Neural progenitor cell (in vitro differentiated cells): ENCODE results near the gene BRINP1. TPM values are rescaled to one million over a fixed set of nuclear protein-coding genes. Genes with fewer than 3 reads are reported as not detected.
A peak's percentile ranks its signal among the peaks of the same experiment; 100 is the strongest.

Source experiments
- DNase-seq: peaks from one replicate; pipeline ENCODE4 v3.0.0-alpha.2; 2016; ENCODE audit warnings: low spot score
- H2AFZ ChIP-seq: fragments of 200-600 bp; sonication (generic); replicated peaks from 2 replicates; pipeline ENCODE4 v1.6.1; 2016; ENCODE audit warnings: antibody characterized with exemption
- H3F3A ChIP-seq: fragments of 200-600 bp; sonication (generic); 2 replicates; pipeline ENCODE4 v1.6.1; 2016; ENCODE audit warnings: antibody characterized with exemption, low read depth
- H3K27ac ChIP-seq: fragments of 200-600 bp; sonication (generic); 2 replicates; pipeline ENCODE4 v1.5.1; 2016; ENCODE audit warnings: mild to moderate bottlenecking
- H3K27me3 ChIP-seq: fragments of 200-600 bp; sonication (generic); 2 replicates; pipeline ENCODE4 v1.6.1; 2016; ENCODE audit warnings: mild to moderate bottlenecking, moderate library complexity
- H3K36me3 ChIP-seq: fragments of 200-600 bp; sonication (generic); 2 replicates; pipeline ENCODE4 v1.5.1; 2016
- H3K4me1 ChIP-seq: fragments of 200-600 bp; sonication (generic); 2 replicates; pipeline ENCODE4 v1.6.1; 2016; ENCODE audit warnings: mixed run types
- H3K4me2 ChIP-seq: fragments of 200-600 bp; sonication (generic); 2 replicates; pipeline ENCODE4 v1.6.1; 2016
- H3K4me3 ChIP-seq: fragments of 200-600 bp; sonication (generic); 2 replicates; pipeline ENCODE4 v1.5.1; 2016
- H3K79me2 ChIP-seq: fragments of 200-600 bp; sonication (generic); 2 replicates; pipeline ENCODE4 v1.6.1; 2016; ENCODE audit warnings: low read depth
- H3K9ac ChIP-seq: fragments of 200-600 bp; sonication (generic); 2 replicates; pipeline ENCODE4 v1.6.1; 2016
- H3K9me3 ChIP-seq: fragments of 200-600 bp; sonication (generic); 2 replicates; pipeline ENCODE4 v1.5.1; 2016; ENCODE audit warnings: low read depth
- H4K20me1 ChIP-seq: fragments of 200-600 bp; sonication (generic); 2 replicates; pipeline ENCODE4 v1.6.1; 2016; ENCODE audit warnings: low read depth
- H3K27ac Mint-ChIP-seq: 3 replicates; pipeline ENCODE4 v1.8.0; 2021; ENCODE audit warnings: mixed read lengths
- H3K27me3 Mint-ChIP-seq: 2 replicates; pipeline ENCODE4 v1.8.0; 2022; ENCODE audit warnings: low read depth, mild to moderate bottlenecking, inconsistent platforms, moderate library complexity, mixed read lengths; ENCODE audit not compliant: insufficient read depth
- H3K36me3 Mint-ChIP-seq: 3 replicates; pipeline ENCODE4 v1.8.0; 2021; ENCODE audit warnings: mixed read lengths
- H3K4me1 Mint-ChIP-seq: 3 replicates; pipeline ENCODE4 v1.8.0; 2021; ENCODE audit warnings: mixed read lengths
- H3K4me3 Mint-ChIP-seq: 3 replicates; pipeline ENCODE4 v1.8.0; 2021; ENCODE audit warnings: mild to moderate bottlenecking, moderate library complexity, mixed read lengths
- H3K9me3 Mint-ChIP-seq: 3 replicates; pipeline ENCODE4 v1.8.0; 2020; ENCODE audit warnings: mixed read lengths
- CTCF ChIP-seq: fragments of 200-600 bp; sonication (generic); IDR thresholded peaks from 2 replicates; pipeline ENCODE4 v1.5.1; 2017; ENCODE audit warnings: antibody characterized with exemption, mild to moderate bottlenecking
- EZH2 ChIP-seq: fragments of 200-600 bp; sonication (generic); IDR thresholded peaks from 2 replicates; pipeline ENCODE4 v1.6.1; 2017; ENCODE audit warnings: antibody characterized with exemption, mild to moderate bottlenecking, moderate library complexity
- EZH2phosphoT487 ChIP-seq: fragments of 200-600 bp; sonication (generic); IDR thresholded peaks from 2 replicates; pipeline ENCODE4 v1.6.1; 2017; ENCODE audit warnings: antibody characterized with exemption
- total RNA-seq: library from RNA; depleted of rRNA; stranded (reverse); fragments of >200 nt; gene quantifications from 2 replicates; pipeline ENCODE4 v1.2.3, GENCODE V29; 2015; ENCODE audit warnings: low replicate concordance

The BRINP1 gene
- total RNA-seq, 1 donor from 2014 or later, result 0.62 TPM

GRCh38 chr9:119307471-119307870 is 61.8 kb downstream of the BRINP1 start:
- no peak overlapping the region for H3K9ac ChIP-seq
- no peak for DNase-seq
- no peak overlapping the region for H3K27ac Mint-ChIP-seq
- H3K9me3 ChIP-seq, result no peaks in the 10 kb centered on the region
- H3K4me3 ChIP-seq, result no peak overlapping the region
- H3K4me3 Mint-ChIP-seq, result no peak overlapping the region
- no peak overlapping the region for H3K27ac ChIP-seq
- peaks cover 9% of the 10 kb centered on the region for H3K4me1 Mint-ChIP-seq
- H3K79me2 ChIP-seq, result no peaks in the 10 kb centered on the region
- no peaks in the 10 kb centered on the region for H3K36me3 Mint-ChIP-seq
- no peak overlapping the region for H2AFZ ChIP-seq
- no peaks in the 10 kb centered on the region for H3K27me3 ChIP-seq
- no peaks in the 10 kb centered on the region for H3K36me3 ChIP-seq
- peaks cover 12% of the 10 kb centered on the region for H3F3A ChIP-seq
- peaks cover 2% of the 10 kb centered on the region for H3K27me3 Mint-ChIP-seq
- no peaks in the 10 kb centered on the region for H3K9me3 Mint-ChIP-seq
- no peak overlapping the region for H3K4me2 ChIP-seq
- no peak for TF ChIP-seq EZH2
- TF ChIP-seq EZH2phosphoT487, result no peak
- TF ChIP-seq CTCF, result no peak
- peaks cover 16% of the 10 kb centered on the region for H3K4me1 ChIP-seq
- H4K20me1 ChIP-seq, result no peaks in the 10 kb centered on the region

GRCh38 chr9:119304555-119304954 is 64.7 kb downstream of the BRINP1 start:
- Histone ChIP-seq H3K9ac (no peak overlapping the region), H3K27ac (peak overlapping the region; percentile 36), H3K4me2 (peak overlapping the region; percentile 44), H3K4me3 (no peak overlapping the region), H2AFZ (peak overlapping the region; percentile 55), H4K20me1 (no peaks in the 10 kb centered on the region), H3K4me1 (peaks cover 16% of the 10 kb centered on the region), H3K27me3 (no peaks in the 10 kb centered on the region), H3K36me3 (no peaks in the 10 kb centered on the region), H3K9me3 (no peaks in the 10 kb centered on the region), H3F3A (peaks cover 12% of the 10 kb centered on the region), H3K79me2 (no peaks in the 10 kb centered on the region)
- H3K36me3 Mint-ChIP-seq, result no peaks in the 10 kb centered on the region
- no peaks in the 10 kb centered on the region for H3K9me3 Mint-ChIP-seq
- H3K27ac Mint-ChIP-seq, result peak overlapping the region; percentile 44
- H3K4me3 Mint-ChIP-seq, result no peak overlapping the region
- H3K4me1 Mint-ChIP-seq, result peaks cover 9% of the 10 kb centered on the region
- no peak for TF ChIP-seq EZH2phosphoT487
- TF ChIP-seq CTCF, result no peak
- no peak for TF ChIP-seq EZH2
- DNase-seq, result peak; percentile 66
- H3K27me3 Mint-ChIP-seq, result peaks cover 2% of the 10 kb centered on the region

GRCh38 chr9:119302988-119303698 is 66.1 kb downstream of the BRINP1 start:
- peaks cover 21% of the 10 kb centered on the region for H3K4me1 ChIP-seq
- H3K9me3 ChIP-seq, result no peaks in the 10 kb centered on the region
- H3F3A ChIP-seq, result peaks cover 16% of the 10 kb centered on the region
- Mint-ChIP-seq H3K36me3 (no peaks in the 10 kb centered on the region), H3K27ac (no peak overlapping the region), H3K27me3 (peaks cover 2% of the 10 kb centered on the region), H3K4me3 (no peak overlapping the region), H3K9me3 (no peaks in the 10 kb centered on the region), H3K4me1 (peaks cover 13% of the 10 kb centered on the region)
- H3K79me2 ChIP-seq, result no peaks in the 10 kb centered on the region
- H3K9ac ChIP-seq, result no peak overlapping the region
- no peak for TF ChIP-seq EZH2phosphoT487
- no peak for TF ChIP-seq EZH2
- no peak for TF ChIP-seq CTCF
- no peak overlapping the region for H3K27ac ChIP-seq
- H3K27me3 ChIP-seq, result no peaks in the 10 kb centered on the region
- no peak for DNase-seq
- no peaks in the 10 kb centered on the region for H3K36me3 ChIP-seq
- no peak overlapping the region for H3K4me3 ChIP-seq
- H2AFZ ChIP-seq, result no peak overlapping the region
- H3K4me2 ChIP-seq, result no peak overlapping the region
- H4K20me1 ChIP-seq, result no peaks in the 10 kb centered on the region
